Measurements from ENCODE around the gene ARIH2. TPM values are rescaled to one million over a fixed set of nuclear protein-coding genes. Genes with fewer than 3 reads are reported as not detected.
A peak's percentile ranks its signal among the peaks of the same experiment; 100 is the strongest.

ARIH2 gene
- total and polyA plus RNA-seq, 2 of the 4 experiments (the other 2 are of a cell fraction) = 62.3 to 93.7 TPM

DNA sequence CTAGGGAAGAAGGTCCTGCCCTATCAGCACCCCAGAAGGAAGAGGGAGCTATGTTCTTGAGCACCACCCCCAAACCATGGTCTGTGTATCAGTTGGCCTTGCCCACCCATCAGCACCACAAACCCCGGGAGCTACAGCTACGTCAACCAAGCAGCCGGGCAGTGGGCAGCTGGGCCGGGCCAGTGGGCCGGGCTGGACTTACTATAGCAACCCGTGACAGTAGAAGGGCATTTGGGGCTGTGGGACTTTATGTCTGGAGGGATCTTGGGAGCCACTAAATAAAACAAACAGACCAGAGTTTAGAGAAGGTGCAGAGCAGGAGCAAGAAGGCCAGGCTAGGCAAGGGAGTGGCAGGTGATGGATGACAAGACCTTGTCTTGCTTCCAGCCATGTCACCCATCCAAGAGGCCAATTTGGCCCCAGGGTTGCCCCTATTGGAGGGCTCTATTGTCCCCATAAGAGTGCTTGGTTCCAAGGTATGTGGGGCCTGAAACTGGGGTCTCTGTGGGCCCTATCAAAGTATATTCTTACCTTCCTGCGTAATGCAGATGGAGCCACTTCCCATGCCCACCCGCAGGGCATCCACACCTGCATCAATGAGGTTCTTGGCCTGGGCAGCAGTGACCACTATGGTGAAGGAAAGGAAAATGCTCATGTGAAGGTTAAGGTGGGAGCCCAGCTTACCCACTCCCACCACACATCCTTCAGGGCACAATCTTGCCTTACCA is 107.3 kb downstream of the ARIH2 start:
- POLR2A ChIA-PET (ENCODE audit: unreplicated experiment) = no interaction called here
- H3K9ac ChIP-seq (ENCODE audit: low read depth, low read length) = no peak overlapping the region
- H2AK5ac ChIP-seq (ENCODE audit: low read depth, low read length) = no peak overlapping the region
- peaks cover 5% of the 10 kb centered on the region for H3K4me1 ChIP-seq (ENCODE audit: control insufficient read depth, insufficient read depth, low read length)
- H3K56ac ChIP-seq (ENCODE audit: extremely low read depth, insufficient read depth, low read length) = no peak overlapping the region
- H2BK5ac ChIP-seq (ENCODE audit: low read depth, low read length, poor library complexity, severe bottlenecking) = no peak overlapping the region
- intact Hi-C loops (cut with micrococcal nuclease) = no loop called here
- H3K14ac ChIP-seq (replicated peaks; ENCODE audit: low read depth, low read length) = no peak overlapping the region
- CTCF ChIA-PET = no interaction called here
- dilution Hi-C loops (cut with HindIII; ENCODE audit: low sequenced_read_pairs, unreplicated experiment) = no loop called here
- H3K9me3 ChIP-seq (ENCODE audit: control insufficient read depth, insufficient read depth, low read length) = no peaks in the 10 kb centered on the region
- no peak overlapping the region for H4K5ac ChIP-seq (ENCODE audit: low read depth, low read length)
- H3K23ac ChIP-seq (ENCODE audit: low read depth, low read length) = no peak overlapping the region
- H3K9me1 ChIP-seq (ENCODE audit: insufficient read depth, low read length) = peaks cover 32% of the 10 kb centered on the region
- peak overlapping the region; percentile 33 for H2AK9ac ChIP-seq (replicated peaks; ENCODE audit: low read depth, low read length, poor library complexity)
- H3K36me3 ChIP-seq (ENCODE audit: control insufficient read depth, insufficient read depth, low read length) = peaks cover 47% of the 10 kb centered on the region
- no peak overlapping the region for H3K27ac ChIP-seq (ENCODE audit: insufficient read depth, low read length)
- no peak overlapping the region for H3K4me2 ChIP-seq (ENCODE audit: low read depth, low read length)
- in situ Hi-C loops (cut with MboI; ENCODE audit: low sequenced_read_pairs) = no loop called here
- H4K91ac ChIP-seq (ENCODE audit: insufficient read depth, low read depth, low read length) = no peak overlapping the region
- no peak overlapping the region for H3K4ac ChIP-seq (ENCODE audit: low read depth, low read length)
- no peak overlapping the region for H2BK20ac ChIP-seq (ENCODE audit: low read depth, low read length)
- no peak overlapping the region for H2AFZ ChIP-seq (replicated peaks; ENCODE audit: low read length, poor library complexity)
- no peak for TF ChIP-seq RAD21 (IDR thresholded peaks at IDR 0.05; ENCODE audit: low read length)
- no peak for TF ChIP-seq POLR2A (IDR thresholded peaks at IDR 0.05; ENCODE audit: low read depth, low read length)
- no peak overlapping the region for H2BK120ac ChIP-seq (ENCODE audit: low read depth, low read length)
- H3K18ac ChIP-seq (ENCODE audit: low read depth, low read length) = no peak overlapping the region
- H3K4me3 ChIP-seq (ENCODE audit: insufficient read depth, low read depth, low read length) = no peak overlapping the region
- H4K20me1 ChIP-seq (ENCODE audit: insufficient read depth, low read length) = peaks cover 20% of the 10 kb centered on the region
- ATAC-seq (ENCODE audit: low read depth) = no peak
- DNase-seq = no peak
- no peaks in the 10 kb centered on the region for H3K27me3 ChIP-seq (ENCODE audit: control insufficient read depth, insufficient read depth, low read length)
- WGBS, 2 experiments (ENCODE audit: extremely low coverage in 2 of 2, insufficient read length in 1 of 2) = no CpG with 5 or more reads among the region's 8 CpGs
- no peak overlapping the region for H2BK15ac ChIP-seq (ENCODE audit: low read depth, low read length)
- peaks cover 31 to 69% of the 10 kb centered on the region in 2 experiments for H3K79me1 ChIP-seq (ENCODE audit: low read depth in 1 of 2, low read length in 2 of 2)
- H4K8ac ChIP-seq (ENCODE audit: low read depth in 2 of 2, low read length in 2 of 2) = peak overlapping the region in 1 of 2 experiments; percentile 18; a peak in 1 of 4 replicates
- BruUV-seq (replicated peaks) = no TSS peak

Data from IMR-90 (cell line).